GM21390 (cell line): Measurements from ENCODE around the gene C16orf54.
"Not testable (repeated sequence)": the region's sequence is repeated elsewhere in the genome, so short reads cannot be mapped to it uniquely, and the experiment has no call there.

Source experiments
- ATAC-seq: cut with Tn5 transposase; IDR thresholded peaks from one replicate; pipeline ENCODE4 v1.9.1; 2021; ENCODE audit not compliant: unreplicated experiment

The C16orf54 gene

DNA sequence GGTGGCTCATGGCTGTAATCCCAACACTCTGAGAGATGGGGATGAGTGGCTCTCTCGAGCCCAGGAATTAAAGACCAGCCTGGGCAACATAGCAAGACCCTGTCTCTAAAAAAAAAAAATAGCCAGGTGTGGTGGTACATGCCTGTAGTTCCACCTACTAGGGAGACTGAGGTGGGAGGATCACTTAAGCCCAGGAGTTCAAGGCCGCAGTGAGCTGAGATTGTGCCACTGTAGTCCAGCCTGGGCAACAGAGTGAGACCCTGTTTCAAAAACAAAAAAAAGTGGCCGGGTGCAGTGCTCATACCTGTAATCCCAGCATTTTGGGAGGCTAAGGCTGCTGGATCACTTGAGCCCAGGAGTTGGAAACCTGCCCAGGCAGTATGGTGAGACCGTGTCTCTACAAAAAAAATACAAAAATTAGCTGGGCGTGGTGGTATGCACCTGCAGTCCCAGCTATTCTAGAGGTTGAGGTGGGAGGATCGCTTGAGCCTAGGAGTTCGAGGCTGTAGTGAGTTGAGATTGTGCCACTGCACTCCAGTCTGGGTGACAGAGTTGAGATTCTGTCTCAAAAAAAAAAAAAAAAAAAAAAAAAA is 3.0 kb downstream of the C16orf54 start:
- ATAC-seq = no peak

- not testable (repeated sequence) for ATAC-seq
Observed at GRCh38 chr16:29740630-29741015, 5.2 kb downstream of the C16orf54 start.

- not testable (repeated sequence) for ATAC-seq
Observed at GRCh38 chr16:29739927-29740629, 5.7 kb downstream of the C16orf54 start.

DNA sequence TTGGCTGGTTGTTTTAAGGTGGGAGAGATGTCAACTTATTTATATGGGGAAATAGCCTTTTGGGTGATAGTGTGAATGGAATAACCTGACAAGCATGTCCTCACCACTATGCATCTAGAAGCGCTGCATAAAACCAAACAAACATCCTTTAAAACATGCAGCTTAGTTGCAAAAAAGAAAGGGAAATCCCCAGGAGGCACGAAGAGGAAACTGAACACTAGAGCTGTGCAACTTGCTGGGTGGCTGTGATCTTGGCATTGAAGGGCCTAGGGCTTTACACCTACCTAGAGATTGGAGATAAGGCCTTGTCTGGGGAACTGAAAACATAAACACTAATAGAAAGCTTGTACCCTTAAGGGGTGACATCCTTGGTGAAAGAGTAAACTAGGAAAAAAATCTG is 7.3 kb downstream of the C16orf54 start:
- ATAC-seq = no peak

DNA sequence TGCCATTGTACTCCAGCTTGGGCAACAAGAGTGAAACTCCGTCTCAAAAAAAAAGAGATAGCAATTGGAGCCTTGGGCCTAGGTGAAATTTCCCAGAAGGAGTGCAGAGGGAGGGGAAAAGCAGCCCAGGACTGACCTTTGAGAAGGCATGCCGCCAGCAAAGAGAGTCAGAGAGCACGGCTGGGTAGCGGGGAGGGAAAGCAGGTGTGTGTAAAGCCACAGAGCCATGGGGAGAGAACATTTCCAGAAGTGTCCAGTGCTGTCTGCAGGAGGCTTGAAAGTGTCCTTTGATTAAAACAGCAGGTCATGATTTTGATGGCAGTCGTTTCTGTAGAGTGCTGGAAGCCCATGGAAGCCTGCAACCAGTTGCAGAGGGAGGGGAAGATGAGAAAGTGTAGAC is 8.1 kb downstream of the C16orf54 start:
- ATAC-seq = no peak

DNA sequence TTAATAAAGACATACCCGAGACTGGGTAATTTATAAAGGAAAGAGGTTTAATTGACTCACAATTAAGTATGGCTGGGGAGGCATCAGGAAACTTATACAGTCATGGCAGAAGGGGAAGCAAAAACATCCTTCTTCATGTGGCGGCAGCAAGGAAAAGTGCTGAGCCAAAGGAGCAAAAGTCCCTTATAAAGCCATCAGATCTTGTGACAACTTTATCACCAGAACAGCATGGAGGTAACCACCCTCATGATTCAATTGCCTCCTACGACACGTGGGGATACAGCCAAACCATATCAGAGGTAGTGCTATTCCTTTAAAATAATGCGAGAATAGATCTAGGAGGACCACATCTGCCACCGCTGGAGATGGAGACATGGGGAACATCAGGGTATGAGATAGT is 9.0 kb downstream of the C16orf54 start:
- ATAC-seq = no peak

DNA sequence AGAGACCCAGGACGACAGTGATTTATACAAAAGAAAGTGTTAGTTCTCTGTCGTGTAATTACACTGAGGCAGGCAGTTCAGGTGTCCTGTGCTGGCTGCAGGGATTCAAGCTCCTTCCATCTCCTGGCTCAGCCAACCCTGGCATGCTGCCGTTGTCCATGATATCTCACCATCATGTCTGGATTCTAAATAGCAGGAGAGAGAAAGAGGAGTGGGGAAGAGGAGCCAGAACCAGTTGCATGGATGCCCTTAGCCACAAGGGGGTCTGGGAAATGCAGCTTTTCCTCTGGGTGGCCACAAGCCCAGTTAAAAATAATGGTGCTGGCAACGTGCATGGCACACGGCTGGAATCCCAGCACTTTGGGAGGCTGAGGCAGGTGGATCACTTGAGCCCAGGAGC is 9.7 kb downstream of the C16orf54 start:
- ATAC-seq = no peak

- ATAC-seq = no peak
Observed at GRCh38 chr16:29734786-29735185, 11.0 kb downstream of the C16orf54 start.

DNA sequence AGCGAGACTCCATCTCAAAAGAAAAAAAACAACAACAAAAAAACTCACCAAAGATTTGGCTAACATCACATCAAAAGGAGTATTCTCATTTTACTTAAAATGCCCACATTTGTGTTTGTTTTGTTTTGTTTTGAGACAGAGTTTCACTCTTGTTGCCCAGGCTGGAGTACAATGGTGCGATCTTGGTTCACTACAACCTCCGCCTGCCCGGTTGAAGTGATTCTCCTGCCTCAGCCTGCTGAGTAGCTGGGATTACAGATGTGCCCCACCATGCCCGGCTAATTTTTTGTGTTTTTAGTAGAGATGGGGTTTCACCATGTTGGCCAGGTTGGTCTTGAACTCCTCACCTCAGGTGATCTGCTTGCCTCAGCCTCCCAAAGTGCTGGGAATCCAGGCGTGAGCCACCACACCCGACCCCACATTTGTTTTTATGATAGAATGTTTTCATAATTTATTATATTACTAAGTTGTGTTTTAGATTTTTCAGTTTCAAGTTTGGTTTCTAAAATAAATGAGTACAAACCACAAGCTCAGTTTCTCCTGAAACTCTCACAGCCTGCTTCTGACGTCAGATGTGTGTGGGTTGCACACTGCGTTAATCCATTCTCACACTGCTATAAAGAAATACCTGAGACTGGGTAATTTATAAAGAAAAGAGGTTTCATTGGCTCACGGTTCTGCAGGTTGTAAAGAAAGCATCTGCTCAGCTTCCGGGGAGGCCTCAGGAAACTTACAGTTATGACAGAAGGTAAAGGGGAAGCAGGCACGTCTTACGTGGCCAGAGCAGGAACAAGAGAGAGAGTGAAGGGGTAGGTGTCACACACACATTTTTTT is 13.8 kb downstream of the C16orf54 start:
- not testable (repeated sequence) for ATAC-seq

- no peak for ATAC-seq
Observed at GRCh38 chr16:29730649-29731048, 15.1 kb downstream of the C16orf54 start.

GRCh38 chr16:29729116-29729521 is 16.7 kb downstream of the C16orf54 start:
- ATAC-seq = no peak

GRCh38 chr16:29727452-29727851 is 18.3 kb downstream of the C16orf54 start:
- no peak for ATAC-seq

DNA sequence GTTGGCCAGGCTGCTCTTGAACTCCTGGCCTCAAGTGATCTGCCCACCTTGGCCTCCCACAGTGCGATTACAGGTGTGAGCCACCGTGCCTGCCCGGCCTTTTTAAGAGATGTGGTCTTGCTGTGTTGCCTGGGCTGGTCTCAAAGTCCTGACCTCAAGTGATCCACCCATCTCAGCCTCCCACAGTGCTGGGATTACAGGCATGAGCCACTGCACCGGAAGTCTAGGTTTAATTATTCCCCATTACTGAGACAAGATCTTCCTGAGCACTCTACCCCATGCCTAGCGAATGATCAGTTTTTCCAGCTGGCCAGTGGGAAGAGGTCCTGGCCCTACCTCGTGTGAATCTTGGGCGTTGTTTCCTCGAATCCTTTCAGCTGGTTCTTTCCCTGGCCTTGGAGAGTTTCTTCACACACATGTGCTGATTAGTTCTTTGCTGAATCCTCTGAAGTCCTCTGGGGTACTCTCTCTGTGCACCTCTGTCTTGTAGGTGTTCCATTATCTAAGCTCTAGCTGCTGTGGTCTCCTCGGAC is 18.9 kb downstream of the C16orf54 start:
- no peak for ATAC-seq

- not testable (repeated sequence) for ATAC-seq
Observed at GRCh38 chr16:29721167-29721879, 24.5 kb downstream of the C16orf54 start.

GRCh38 chr16:29720703-29721102 is 25.1 kb downstream of the C16orf54 start:
- ATAC-seq = no peak

- ATAC-seq = no peak
Observed at GRCh38 chr16:29719063-29719462, 26.7 kb downstream of the C16orf54 start.

GRCh38 chr16:29717113-29717512 is 28.7 kb downstream of the C16orf54 start:
- no peak for ATAC-seq

- ATAC-seq = no peak
Observed at GRCh38 chr16:29714972-29715371, 30.8 kb downstream of the C16orf54 start.

GRCh38 chr16:29714396-29714795 is 31.4 kb downstream of the C16orf54 start:
- no peak for ATAC-seq

GRCh38 chr16:29712809-29713208 is 33.0 kb downstream of the C16orf54 start:
- ATAC-seq = no peak
